Gastroesophageal sphincter (tissue), 3 donors: ENCODE data around the gene ITPKC.

Experiments used
- EP300 ChIP-seq: sonication (generic); formaldehyde crosslinking; IDR thresholded peaks from one replicate; pipeline ENCODE4 v1.6.1; 2017; ENCODE audit warnings: antibody characterized with exemption, mild to moderate bottlenecking
- POLR2A ChIP-seq, 2 donors: fragments of 450-650 bp; IDR thresholded peaks; one replicate each; pipeline ENCODE4 v1.6.1; 2017; ENCODE audit warnings: antibody characterized with exemption in 2 of 2, mild to moderate bottlenecking in 2 of 2, moderate library complexity in 1 of 2
- POLR2AphosphoS5 ChIP-seq: sonication (generic); formaldehyde crosslinking; IDR thresholded peaks from one replicate; pipeline ENCODE4 v1.6.1; 2017; ENCODE audit warnings: antibody characterized with exemption
- TF ChIP-seq, protein P1 (sequence below), 4 experiments: fragments of 200-600 bp in 2 of 4; fragments of 450-650 bp in 2 of 4; sonication (generic) in 1 of 4; IDR thresholded peaks; one replicate each; pipeline ENCODE4 v1.5.1; 2017 to 2019; ENCODE audit warnings: antibody characterized with exemption in 4 of 4, mild to moderate bottlenecking in 2 of 4, moderate library complexity in 2 of 4

GRCh38 chr19:40693896-40694295, 23.0 kb upstream of the ITPKC start:
- no peak for TF ChIP-seq POLR2AphosphoS5
- TF ChIP-seq, protein P1, sequence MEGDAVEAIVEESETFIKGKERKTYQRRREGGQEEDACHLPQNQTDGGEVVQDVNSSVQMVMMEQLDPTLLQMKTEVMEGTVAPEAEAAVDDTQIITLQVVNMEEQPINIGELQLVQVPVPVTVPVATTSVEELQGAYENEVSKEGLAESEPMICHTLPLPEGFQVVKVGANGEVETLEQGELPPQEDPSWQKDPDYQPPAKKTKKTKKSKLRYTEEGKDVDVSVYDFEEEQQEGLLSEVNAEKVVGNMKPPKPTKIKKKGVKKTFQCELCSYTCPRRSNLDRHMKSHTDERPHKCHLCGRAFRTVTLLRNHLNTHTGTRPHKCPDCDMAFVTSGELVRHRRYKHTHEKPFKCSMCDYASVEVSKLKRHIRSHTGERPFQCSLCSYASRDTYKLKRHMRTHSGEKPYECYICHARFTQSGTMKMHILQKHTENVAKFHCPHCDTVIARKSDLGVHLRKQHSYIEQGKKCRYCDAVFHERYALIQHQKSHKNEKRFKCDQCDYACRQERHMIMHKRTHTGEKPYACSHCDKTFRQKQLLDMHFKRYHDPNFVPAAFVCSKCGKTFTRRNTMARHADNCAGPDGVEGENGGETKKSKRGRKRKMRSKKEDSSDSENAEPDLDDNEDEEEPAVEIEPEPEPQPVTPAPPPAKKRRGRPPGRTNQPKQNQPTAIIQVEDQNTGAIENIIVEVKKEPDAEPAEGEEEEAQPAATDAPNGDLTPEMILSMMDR (IDR thresholded peaks at IDR 0.05), result no peak
- no peak for TF ChIP-seq POLR2A (IDR thresholded peaks at IDR 0.05)
- TF ChIP-seq EP300, result no peak
